Loucy (cell line): ENCODE measurements around the gene RTN3.
A peak's percentile ranks its signal among the peaks of the same experiment; 100 is the strongest.

Experiments used
- H2AFZ ChIP-seq: fragments of 200-600 bp; sonication (generic); 2 replicates; pipeline ENCODE4 v1.6.0; 2016; ENCODE audit warnings: antibody characterized with exemption, mild to moderate bottlenecking, low read length, moderate library complexity
- H3F3A ChIP-seq: fragments of 200-600 bp; 2 replicates; pipeline ENCODE4 v1.6.0; 2016; ENCODE audit warnings: antibody characterized with exemption, low read depth, mild to moderate bottlenecking
- H3K27me3 ChIP-seq: fragments of 200-600 bp; sonication (generic); 2 replicates; pipeline ENCODE4 v1.6.1; 2014; ENCODE audit warnings: low read length, mild to moderate bottlenecking; ENCODE audit not compliant: insufficient read depth, poor library complexity, severe bottlenecking
- H3K36me3 ChIP-seq: fragments of 200-600 bp; sonication (generic); 2 replicates; pipeline ENCODE4 v1.6.1; 2016; ENCODE audit warnings: low read length; ENCODE audit not compliant: insufficient read depth
- H3K4me1 ChIP-seq: fragments of 200-600 bp; sonication (generic); 2 replicates; pipeline ENCODE4 v1.5.1; 2014; ENCODE audit warnings: low read length, mild to moderate bottlenecking; ENCODE audit not compliant: insufficient read depth, poor library complexity, severe bottlenecking
- H3K4me2 ChIP-seq: fragments of 200-600 bp; sonication (generic); 2 replicates; pipeline ENCODE4 v1.6.0; 2014; ENCODE audit warnings: antibody characterized with exemption, low read length, low read depth, mild to moderate bottlenecking; ENCODE audit not compliant: poor library complexity, severe bottlenecking
- H3K4me3 ChIP-seq: fragments of 200-600 bp; sonication (generic); 2 replicates; pipeline ENCODE4 v1.5.1; 2014; ENCODE audit warnings: low read length, mild to moderate bottlenecking, mixed read lengths; ENCODE audit not compliant: poor library complexity, severe bottlenecking
- H3K79me2 ChIP-seq: fragments of 200-600 bp; sonication (generic); 2 replicates; pipeline ENCODE4 v1.6.1; 2014; ENCODE audit warnings: low read length; ENCODE audit not compliant: insufficient read depth
- H3K9ac ChIP-seq: fragments of 200-600 bp; sonication (generic); 2 replicates; pipeline ENCODE4 v1.6.0; 2014; ENCODE audit warnings: mild to moderate bottlenecking, low read depth, low read length, moderate library complexity; ENCODE audit not compliant: poor library complexity, severe bottlenecking
- H3K9me2 ChIP-seq: fragments of 200-600 bp; sonication (generic); replicated peaks from 2 replicates; pipeline ENCODE4 v1.6.1; 2016; ENCODE audit warnings: low read depth, low read length, mixed read lengths
- H3K9me3 ChIP-seq: fragments of 200-600 bp; sonication (generic); 2 replicates; pipeline ENCODE4 v1.6.1; 2014; ENCODE audit warnings: mild to moderate bottlenecking, antibody characterized with exemption, low read length, low read depth; ENCODE audit not compliant: insufficient read depth
- H4K20me1 ChIP-seq: fragments of 200-600 bp; sonication (generic); 2 replicates; pipeline ENCODE4 v1.6.0; 2014; ENCODE audit warnings: antibody characterized with exemption, low read length, mild to moderate bottlenecking; ENCODE audit not compliant: insufficient read depth, poor library complexity, severe bottlenecking
- CTCF ChIP-seq: fragments of 200-600 bp; sonication (generic); conservative IDR thresholded peaks from 2 replicates; pipeline ENCODE4 v1.5.1; 2014; ENCODE audit warnings: mild to moderate bottlenecking, antibody characterized with exemption, low read length
- EZH2phosphoT487 ChIP-seq: fragments of 200-600 bp; IDR thresholded peaks from 2 replicates; pipeline ENCODE4 v1.6.1; 2018; ENCODE audit warnings: antibody characterized with exemption, mild to moderate bottlenecking, moderate library complexity, borderline replicate concordance

Gene RTN3

GRCh38 chr11:63639199-63639832 lies 42.0 kb upstream of the RTN3 start:
- no peaks in the 10 kb centered on the region for H3K79me2 ChIP-seq
- TF ChIP-seq EZH2phosphoT487: no peak
- TF ChIP-seq CTCF: peak; percentile 64
- H3K36me3 ChIP-seq: peaks cover 67% of the 10 kb centered on the region; the same call in 1 of the 2 replicates

GRCh38 chr11:63641727-63642126 lies 39.6 kb upstream of the RTN3 start:
- H3K4me1 ChIP-seq: no peaks in the 10 kb centered on the region
- no peak overlapping the region for H3K9ac ChIP-seq
- H3K9me3 ChIP-seq: no peaks in the 10 kb centered on the region
- no peak overlapping the region for H2AFZ ChIP-seq
- H3K79me2 ChIP-seq: no peaks in the 10 kb centered on the region
- H3F3A ChIP-seq: no peaks in the 10 kb centered on the region
- H3K4me3 ChIP-seq: no peak overlapping the region
- TF ChIP-seq EZH2phosphoT487: no peak
- TF ChIP-seq CTCF: no peak; the same call in 1 of the 2 replicates
- H3K27me3 ChIP-seq: no peaks in the 10 kb centered on the region
- H3K9me2 ChIP-seq: no peaks in the 10 kb centered on the region
- H3K36me3 ChIP-seq: peaks cover 65% of the 10 kb centered on the region; the same call in 1 of the 2 replicates
- H3K4me2 ChIP-seq: no peak overlapping the region
- H4K20me1 ChIP-seq: no peaks in the 10 kb centered on the region

More at GRCh38 chr11:63639199-63639832, 42.0 kb upstream of the RTN3 start:
- Histone ChIP-seq H3K9me3 (no peaks in the 10 kb centered on the region), H3K27me3 (no peaks in the 10 kb centered on the region), H2AFZ (no peak overlapping the region), H3K4me3 (no peak overlapping the region), H3K9ac (no peak overlapping the region), H3K4me1 (no peaks in the 10 kb centered on the region), H3K9me2 (no peaks in the 10 kb centered on the region), H3K4me2 (no peak overlapping the region), H3F3A (no peaks in the 10 kb centered on the region), H4K20me1 (no peaks in the 10 kb centered on the region)

- no peak overlapping the region for H3K4me3 ChIP-seq
- no peak for TF ChIP-seq EZH2phosphoT487
- TF ChIP-seq CTCF: no peak
- H3K36me3 ChIP-seq: peaks cover 67% of the 10 kb centered on the region; the same call in 1 of the 2 replicates
These were observed 38.1 kb upstream of the RTN3 start for GRCh38 chr11:63643205-63643604.

More at GRCh38 chr11:63643205-63643604, 38.1 kb upstream of the RTN3 start:
- no peaks in the 10 kb centered on the region for H3K27me3 ChIP-seq
- H4K20me1 ChIP-seq: no peaks in the 10 kb centered on the region
- H3F3A ChIP-seq: no peaks in the 10 kb centered on the region
- no peaks in the 10 kb centered on the region for H3K9me3 ChIP-seq
- H3K4me1 ChIP-seq: no peaks in the 10 kb centered on the region
- no peaks in the 10 kb centered on the region for H3K9me2 ChIP-seq
- no peak overlapping the region for H2AFZ ChIP-seq
- H3K9ac ChIP-seq: no peak overlapping the region
- no peaks in the 10 kb centered on the region for H3K79me2 ChIP-seq
- no peak overlapping the region for H3K4me2 ChIP-seq
